ENCODE results near the gene TRAM2.

TRAM2 gene

GRCh38 chr6:52502306-52503029 is 74.4 kb downstream of the TRAM2 start:
- H3K9me2 ChIP-seq (replicated peaks; ENCODE audit: low read depth, low read length) = no peaks in the 10 kb centered on the region
- H3K27me3 ChIP-seq (ENCODE audit: insufficient read depth, low read length, poor library complexity, severe bottlenecking) = no peaks in the 10 kb centered on the region
- TF ChIP-seq CTCF (conservative IDR thresholded peaks at IDR 0.05; ENCODE audit: low read length) = no peak
- TF ChIP-seq EZH2phosphoT487 (IDR thresholded peaks at IDR 0.05; ENCODE audit: borderline replicate concordance) = no peak
- no peaks in the 10 kb centered on the region for H3K9me3 ChIP-seq (ENCODE audit: insufficient read depth, low read depth, low read length)
- H3K9ac ChIP-seq (ENCODE audit: low read depth, low read length, poor library complexity, severe bottlenecking) = no peak overlapping the region
- H3K4me1 ChIP-seq (ENCODE audit: insufficient read depth, low read length, poor library complexity, severe bottlenecking) = no peaks in the 10 kb centered on the region
- H3K4me3 ChIP-seq (ENCODE audit: low read length, poor library complexity, severe bottlenecking) = no peak overlapping the region
- H3K79me2 ChIP-seq (ENCODE audit: insufficient read depth, low read length) = no peaks in the 10 kb centered on the region
- H2AFZ ChIP-seq (ENCODE audit: low read length) = no peak overlapping the region
- H3F3A ChIP-seq (ENCODE audit: low read depth) = no peaks in the 10 kb centered on the region
- H4K20me1 ChIP-seq (ENCODE audit: insufficient read depth, low read length, poor library complexity, severe bottlenecking) = no peaks in the 10 kb centered on the region
- H3K36me3 ChIP-seq (ENCODE audit: insufficient read depth, low read length) = peaks cover 65% of the 10 kb centered on the region; the same call in 1 of the 2 replicates
- no peak overlapping the region for H3K4me2 ChIP-seq (ENCODE audit: low read depth, low read length, poor library complexity, severe bottlenecking)

- no peaks in the 10 kb centered on the region for H3K27me3 ChIP-seq (ENCODE audit: insufficient read depth, low read length, poor library complexity, severe bottlenecking)
- peaks cover 46% of the 10 kb centered on the region; the same call in 1 of the 2 replicates for H3K36me3 ChIP-seq (ENCODE audit: insufficient read depth, low read length)
- no peaks in the 10 kb centered on the region for H3F3A ChIP-seq (ENCODE audit: low read depth)
- no peak overlapping the region for H3K4me3 ChIP-seq (ENCODE audit: low read length, poor library complexity, severe bottlenecking)
- H3K9ac ChIP-seq (ENCODE audit: low read depth, low read length, poor library complexity, severe bottlenecking) = no peak overlapping the region
- H4K20me1 ChIP-seq (ENCODE audit: insufficient read depth, low read length, poor library complexity, severe bottlenecking) = no peaks in the 10 kb centered on the region
- H2AFZ ChIP-seq (ENCODE audit: low read length) = no peak overlapping the region
- H3K9me2 ChIP-seq (replicated peaks; ENCODE audit: low read depth, low read length) = no peaks in the 10 kb centered on the region
- H3K4me1 ChIP-seq (ENCODE audit: insufficient read depth, low read length, poor library complexity, severe bottlenecking) = peaks cover 14% of the 10 kb centered on the region
- no peaks in the 10 kb centered on the region for H3K79me2 ChIP-seq (ENCODE audit: insufficient read depth, low read length)
- H3K4me2 ChIP-seq (ENCODE audit: low read depth, low read length, poor library complexity, severe bottlenecking) = no peak overlapping the region
- no peaks in the 10 kb centered on the region for H3K9me3 ChIP-seq (ENCODE audit: insufficient read depth, low read depth, low read length)
- TF ChIP-seq CTCF (conservative IDR thresholded peaks at IDR 0.05; ENCODE audit: low read length) (no peak), EZH2phosphoT487 (IDR thresholded peaks at IDR 0.05; ENCODE audit: borderline replicate concordance) (no peak)
These were observed 76.4 kb downstream of the TRAM2 start for GRCh38 chr6:52500238-52501129.

GRCh38 chr6:52499681-52500236 is 77.1 kb downstream of the TRAM2 start:
- Histone ChIP-seq H2AFZ (ENCODE audit: low read length) (no peak overlapping the region), H3K4me3 (ENCODE audit: low read length, poor library complexity, severe bottlenecking) (no peak overlapping the region), H3F3A (ENCODE audit: low read depth) (no peaks in the 10 kb centered on the region), H3K79me2 (ENCODE audit: insufficient read depth, low read length) (no peaks in the 10 kb centered on the region), H4K20me1 (ENCODE audit: insufficient read depth, low read length, poor library complexity, severe bottlenecking) (no peaks in the 10 kb centered on the region), H3K9me2 (replicated peaks; ENCODE audit: low read depth, low read length) (no peaks in the 10 kb centered on the region), H3K27me3 (ENCODE audit: insufficient read depth, low read length, poor library complexity, severe bottlenecking) (no peaks in the 10 kb centered on the region), H3K9ac (ENCODE audit: low read depth, low read length, poor library complexity, severe bottlenecking) (no peak overlapping the region), H3K4me1 (ENCODE audit: insufficient read depth, low read length, poor library complexity, severe bottlenecking) (peaks cover 14% of the 10 kb centered on the region), H3K36me3 (ENCODE audit: insufficient read depth, low read length) (peaks cover 39% of the 10 kb centered on the region; the same call in 1 of the 2 replicates), H3K9me3 (ENCODE audit: insufficient read depth, low read depth, low read length) (no peaks in the 10 kb centered on the region), H3K4me2 (ENCODE audit: low read depth, low read length, poor library complexity, severe bottlenecking) (no peak overlapping the region)
- TF ChIP-seq EZH2phosphoT487 (IDR thresholded peaks at IDR 0.05; ENCODE audit: borderline replicate concordance) (no peak), CTCF (conservative IDR thresholded peaks at IDR 0.05; ENCODE audit: low read length) (no peak)
